Measurements from ENCODE around the gene ZKSCAN5. TPM values are rescaled to one million over a fixed set of nuclear protein-coding genes. Genes with fewer than 3 reads are reported as not detected.
"Not testable (repeated sequence)": the region's sequence is repeated elsewhere in the genome, so short reads cannot be mapped to it uniquely, and the experiment has no call there.

ZKSCAN5 gene
- total RNA-seq, 1 experiment from 2014 or later, result 6.7 TPM

DNA sequence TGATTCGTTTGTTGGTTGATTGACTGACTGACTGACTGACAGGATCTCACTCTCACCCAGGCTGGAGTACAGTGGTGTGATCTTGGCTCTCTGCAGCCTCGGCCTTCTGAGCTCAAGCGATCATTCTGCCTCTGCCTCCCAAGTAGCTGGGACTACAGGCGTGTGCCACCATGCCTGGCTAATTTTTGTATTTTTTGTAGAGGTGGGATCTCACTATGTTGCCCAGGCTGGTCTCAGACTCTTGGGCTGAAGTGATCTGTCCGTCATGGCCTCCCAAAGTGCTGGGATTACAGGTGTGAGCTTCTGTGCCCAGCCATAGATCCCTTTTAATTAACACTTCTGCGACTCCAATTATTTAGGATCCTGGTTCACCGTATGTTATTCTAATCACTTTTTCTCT, 64.3 kb downstream of the ZKSCAN5 start:
- DNase-seq (ENCODE audit: low read depth); in situ Hi-C loops (cut with HindIII; ENCODE audit: low pct_unique_long_range_greater_than_20kb, low sequenced_read_pairs): not testable (repeated sequence)

DNA sequence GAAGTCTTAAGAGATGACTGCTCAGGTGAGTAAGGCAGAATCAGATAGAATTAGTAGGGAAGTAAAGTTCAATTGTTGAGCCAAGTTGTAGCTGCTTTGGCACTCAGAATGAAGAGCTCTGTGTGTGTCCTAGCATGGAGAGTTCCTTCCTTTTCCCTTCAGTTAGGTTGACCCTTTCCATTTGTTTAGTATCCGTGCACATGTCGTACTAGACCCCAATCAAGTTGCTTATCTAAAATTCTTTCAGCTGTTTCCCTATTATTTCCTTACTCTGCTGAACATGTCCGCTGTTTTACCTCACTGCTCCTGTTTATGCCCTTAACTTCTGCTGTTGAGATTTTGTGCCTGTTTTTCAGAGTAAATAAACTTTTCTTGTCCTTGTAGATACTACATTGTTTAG, 67.3 kb downstream of the ZKSCAN5 start:
- in situ Hi-C loops (cut with HindIII; ENCODE audit: low pct_unique_long_range_greater_than_20kb, low sequenced_read_pairs), result no loop called here

DNA sequence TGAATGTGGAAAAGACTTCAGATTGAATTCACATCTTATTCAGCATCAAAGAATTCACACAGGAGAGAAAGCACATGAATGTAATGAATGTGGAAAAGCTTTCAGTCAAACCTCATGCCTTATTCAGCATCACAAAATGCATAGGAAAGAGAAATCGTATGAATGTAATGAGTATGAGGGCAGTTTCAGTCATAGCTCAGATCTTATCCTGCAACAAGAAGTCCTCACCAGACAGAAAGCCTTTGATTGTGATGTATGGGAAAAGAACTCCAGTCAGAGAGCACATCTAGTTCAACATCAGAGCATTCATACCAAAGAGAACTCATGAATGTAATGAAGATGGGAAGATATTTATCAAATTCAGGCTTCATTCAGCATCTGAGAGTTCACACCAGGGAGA, 68.8 kb downstream of the ZKSCAN5 start:
- in situ Hi-C loops (cut with HindIII; ENCODE audit: low pct_unique_long_range_greater_than_20kb, low sequenced_read_pairs), result no loop called here
- no peak for DNase-seq (ENCODE audit: low read depth)

More for the DNA sequence above, 67.3 kb downstream of the ZKSCAN5 start:
- no peak for DNase-seq (ENCODE audit: low read depth)

DNA sequence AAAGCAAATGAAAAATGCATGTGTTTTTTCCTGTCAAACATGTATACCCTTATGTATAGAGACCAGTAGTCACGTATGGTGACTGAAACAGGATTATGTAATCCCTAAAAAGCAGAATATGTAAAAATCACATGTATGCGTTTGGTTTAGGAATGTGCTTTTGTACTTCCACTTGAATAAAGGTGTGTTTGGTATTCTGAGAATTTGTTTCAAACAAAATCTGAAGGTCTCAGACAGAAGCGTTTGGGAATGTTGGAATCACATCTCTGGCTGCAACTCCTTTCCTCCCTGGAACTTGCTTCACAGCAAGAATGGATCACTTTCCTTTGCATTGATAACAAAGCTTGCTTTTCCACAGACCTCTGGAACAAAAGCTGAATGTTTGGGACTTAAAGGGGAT, 71.8 kb downstream of the ZKSCAN5 start:
- DNase-seq (ENCODE audit: low read depth), result no peak
- in situ Hi-C loops (cut with HindIII; ENCODE audit: low pct_unique_long_range_greater_than_20kb, low sequenced_read_pairs), result no loop called here

DNA sequence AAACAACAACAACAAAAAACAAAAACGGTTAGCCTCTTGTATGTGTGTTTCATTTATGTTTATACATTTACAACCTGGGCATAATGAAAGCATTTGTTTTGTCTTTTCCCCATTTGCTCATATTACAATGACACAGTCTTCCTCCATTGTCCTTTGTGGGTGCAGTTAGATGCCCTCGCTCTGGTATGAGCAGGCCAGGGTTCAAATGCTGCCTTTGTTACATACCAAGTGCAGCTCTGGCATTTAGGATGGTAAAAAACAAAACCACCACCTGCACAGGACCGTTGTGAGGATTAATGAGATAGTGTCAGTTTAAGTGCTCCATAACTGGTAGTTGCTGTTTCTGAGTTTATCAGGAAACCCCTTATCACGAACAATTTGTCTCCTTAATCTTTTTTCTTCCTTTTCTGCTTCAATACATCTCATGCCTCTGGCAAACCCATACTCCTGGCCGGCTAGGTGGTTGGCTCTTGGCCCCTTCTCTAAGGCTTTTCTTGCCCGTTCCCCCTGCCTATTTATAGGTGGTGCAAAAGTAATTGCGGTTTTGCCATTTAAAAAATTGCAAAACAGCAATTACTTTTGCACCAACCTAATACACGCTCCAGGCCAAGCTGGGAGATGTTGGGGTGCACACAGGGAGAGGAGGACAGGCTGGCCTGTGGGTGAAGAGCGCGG, 75.0 kb downstream of the ZKSCAN5 start:
- no peak for DNase-seq (ENCODE audit: low read depth)
- in situ Hi-C loops (cut with HindIII; ENCODE audit: low pct_unique_long_range_greater_than_20kb, low sequenced_read_pairs), result no loop called here

DNA sequence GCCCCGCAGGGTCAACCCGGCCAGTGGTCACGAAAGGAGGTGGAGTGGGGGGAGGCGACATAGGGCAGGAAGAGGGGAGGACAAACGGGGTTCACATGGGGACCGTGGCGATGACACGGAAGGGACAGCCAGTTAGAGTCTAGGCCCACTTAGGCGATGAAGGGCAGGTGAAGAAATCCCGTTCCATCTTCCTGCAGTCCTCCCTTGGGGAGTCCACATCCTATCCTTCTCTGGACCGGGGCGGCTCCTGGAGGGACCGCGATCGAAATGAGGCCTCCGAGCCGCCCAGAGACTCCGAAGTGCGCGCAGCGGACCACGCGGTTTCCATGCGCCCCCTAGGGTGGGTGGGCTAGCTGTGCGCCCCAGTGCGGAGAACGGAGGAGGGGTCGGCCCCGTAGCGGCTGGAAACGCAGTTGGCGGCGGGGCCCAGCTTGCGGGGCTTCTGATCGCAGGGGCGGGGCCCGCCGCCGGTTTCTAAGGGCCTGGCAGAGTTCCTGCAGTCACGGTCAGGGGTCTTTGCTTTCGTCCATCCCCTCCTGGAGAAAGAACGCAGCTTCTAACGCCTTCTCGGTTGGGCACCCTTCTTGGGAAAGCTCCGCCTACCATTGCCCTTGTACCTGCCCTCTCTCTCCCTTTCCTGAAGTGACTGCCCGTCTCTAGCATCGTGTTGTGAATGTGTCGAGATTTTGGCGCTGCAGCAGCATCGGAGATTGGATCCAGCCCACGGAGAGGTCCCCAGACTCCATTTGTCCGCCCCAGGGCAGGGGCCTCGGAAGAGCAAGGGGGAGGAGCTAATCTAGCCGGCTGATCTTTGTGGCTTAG, 75.7 kb downstream of the ZKSCAN5 start:
- DNase-seq (ENCODE audit: low read depth), result no peak
- in situ Hi-C loops (cut with HindIII; ENCODE audit: low pct_unique_long_range_greater_than_20kb, low sequenced_read_pairs), result no loop called here

DNA sequence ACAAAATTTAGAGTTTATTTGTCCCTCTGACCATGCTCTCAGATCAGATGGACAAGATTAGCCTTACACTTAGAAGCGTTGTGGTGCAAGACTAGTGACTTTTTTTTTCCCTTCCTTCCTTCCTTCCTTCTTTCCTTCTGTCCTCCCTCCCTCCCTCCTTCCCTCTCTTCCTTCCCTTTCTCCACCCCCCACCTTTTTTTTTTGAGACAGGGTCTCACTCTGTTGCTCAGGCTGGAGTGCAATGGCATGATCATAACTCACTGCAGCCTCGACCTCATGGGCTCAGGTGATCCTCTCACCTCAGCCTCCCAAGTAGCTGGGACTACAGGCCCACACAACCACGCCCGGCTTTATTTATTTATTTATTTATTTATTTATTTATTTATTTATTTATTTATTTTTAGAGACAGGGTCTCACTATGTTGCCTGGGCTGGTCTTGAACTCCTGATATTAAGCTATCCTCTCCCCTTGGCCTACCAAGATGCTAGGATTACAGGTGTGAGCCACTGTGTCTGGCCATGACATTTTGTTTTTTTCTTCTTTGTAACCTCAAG, 76.4 kb downstream of the ZKSCAN5 start:
- DNase-seq (ENCODE audit: low read depth), result not testable (repeated sequence)

More for the DNA sequence above, 76.4 kb downstream of the ZKSCAN5 start:
- in situ Hi-C loops (cut with HindIII; ENCODE audit: low pct_unique_long_range_greater_than_20kb, low sequenced_read_pairs), result not testable (repeated sequence)

Other genes starting within 250 kb of the ZKSCAN5 start
- 0.09 and 0.24 TPM in 2 replicates for gene MYH16, start 231.8 kb upstream of the ZKSCAN5 start, total RNA-seq (2014; rRNA removed; shearing (Covaris generic); ENCODE audit: low replicate concordance)
- 125 and 179 TPM in 2 replicates for gene ARPC1A, start 178.8 kb upstream of the ZKSCAN5 start, total RNA-seq (2014; rRNA removed; shearing (Covaris generic); ENCODE audit: low replicate concordance)
- 491 and 523 TPM in 2 replicates for gene ARPC1B, start 129.9 kb upstream of the ZKSCAN5 start, total RNA-seq (2014; rRNA removed; shearing (Covaris generic); ENCODE audit: low replicate concordance)
- gene PDAP1, start 96.1 kb upstream of the ZKSCAN5 start, total RNA-seq (2014; rRNA removed; shearing (Covaris generic); ENCODE audit: low replicate concordance), result 144 and 213 TPM in 2 replicates
- gene BUD31, start 95.7 kb upstream of the ZKSCAN5 start, total RNA-seq (2014; rRNA removed; shearing (Covaris generic); ENCODE audit: low replicate concordance), result 73.2 and 100 TPM in 2 replicates
- 7.3 and 14.2 TPM in 2 replicates for gene PTCD1, start 65.9 kb upstream of the ZKSCAN5 start, total RNA-seq (2014; rRNA removed; shearing (Covaris generic); ENCODE audit: low replicate concordance)
- gene CPSF4, start 65.7 kb upstream of the ZKSCAN5 start, total RNA-seq (2014; rRNA removed; shearing (Covaris generic); ENCODE audit: low replicate concordance), result 31.4 and 31.7 TPM in 2 replicates
- 1,239 and 1,635 TPM in 2 replicates for gene ATP5MF, start 38.5 kb upstream of the ZKSCAN5 start, total RNA-seq (2014; rRNA removed; shearing (Covaris generic); ENCODE audit: low replicate concordance)
- gene ZNF789, start 31.8 kb upstream of the ZKSCAN5 start, total RNA-seq (2014; rRNA removed; shearing (Covaris generic); ENCODE audit: low replicate concordance), result 8.7 and 12.2 TPM in 2 replicates
- 11.9 and 17.8 TPM in 2 replicates for gene ZNF394, start 4.4 kb upstream of the ZKSCAN5 start, total RNA-seq (2014; rRNA removed; shearing (Covaris generic); ENCODE audit: low replicate concordance)
- gene FAM200A, start 47.5 kb downstream of the ZKSCAN5 start, total RNA-seq (2014; rRNA removed; shearing (Covaris generic); ENCODE audit: low replicate concordance), result 1.8 and 4.1 TPM in 2 replicates
- 10.7 and 20.9 TPM in 2 replicates for gene ZNF655, start 54.0 kb downstream of the ZKSCAN5 start, total RNA-seq (2014; rRNA removed; shearing (Covaris generic); ENCODE audit: low replicate concordance)
- not detected in 2 replicates for gene TMEM225B, start 93.6 kb downstream of the ZKSCAN5 start, total RNA-seq (2014; rRNA removed; shearing (Covaris generic); ENCODE audit: low replicate concordance)
- gene ZSCAN25, start 112.3 kb downstream of the ZKSCAN5 start, total RNA-seq (2014; rRNA removed; shearing (Covaris generic); ENCODE audit: low replicate concordance), result 5.3 and 11.8 TPM in 2 replicates
- 0.49 and 6.0 TPM in 2 replicates for gene CYP3A5, start 175.3 kb downstream of the ZKSCAN5 start, total RNA-seq (2014; rRNA removed; shearing (Covaris generic); ENCODE audit: low replicate concordance)
- gene CYP3A7, start 230.5 kb downstream of the ZKSCAN5 start, total RNA-seq (2014; rRNA removed; shearing (Covaris generic); ENCODE audit: low replicate concordance), result not detected in 2 replicates